Skeletal muscle satellite cell (primary cell): ENCODE measurements around the gene CTPS1. TPM values are rescaled to one million over a fixed set of nuclear protein-coding genes. Genes with fewer than 3 reads are reported as not detected.

Source experiments
- H3K27me3 ChIP-seq: 2 replicates; pipeline ENCODE4 v1.7.0; 2013; ENCODE audit warnings: low read length; ENCODE audit not compliant: control insufficient read depth, insufficient read depth
- H3K36me3 ChIP-seq: 2 replicates; pipeline ENCODE4 v1.7.0; 2013; ENCODE audit warnings: mild to moderate bottlenecking, control low read depth, low read length; ENCODE audit not compliant: insufficient read depth
- H3K4me1 ChIP-seq: 2 replicates; pipeline ENCODE4 v1.7.0; 2013; ENCODE audit warnings: low read length; ENCODE audit not compliant: control insufficient read depth, insufficient read depth
- H3K4me2 ChIP-seq: 2 replicates; pipeline ENCODE4 v1.7.0; 2013; ENCODE audit warnings: mild to moderate bottlenecking, low read length
- H3K4me3 ChIP-seq: 2 replicates; pipeline ENCODE4 v1.7.0; 2013; ENCODE audit warnings: low read length
- H3K9ac ChIP-seq: 2 replicates; pipeline ENCODE4 v1.7.0; 2013; ENCODE audit warnings: mild to moderate bottlenecking, low read depth, low read length, moderate library complexity
- H3K9me3 ChIP-seq: replicated peaks from 2 replicates; pipeline ENCODE4 v1.7.0; 2013; ENCODE audit warnings: mild to moderate bottlenecking, control low read depth, low read length
- small RNA-seq: library from RNA; depleted of rRNA; stranded (forward); fragments of <200 nt; gene quantifications from one replicate; pipeline ENCODE3, GENCODE V24; 2012

The CTPS1 gene

GRCh38 chr1:41051022-41051421 lies 71.5 kb downstream of the CTPS1 start:
- Histone ChIP-seq H3K27me3 (no peaks in the 10 kb centered on the region), H3K4me1 (peaks cover 3% of the 10 kb centered on the region), H3K4me3 (no peak overlapping the region), H3K4me2 (no peak overlapping the region), H3K9me3 (no peaks in the 10 kb centered on the region), H3K9ac (no peak overlapping the region), H3K36me3 (peaks cover 39% of the 10 kb centered on the region)

- Histone ChIP-seq H3K4me1 (no peaks in the 10 kb centered on the region), H3K4me3 (no peak overlapping the region), H3K27me3 (no peaks in the 10 kb centered on the region), H3K9ac (no peak overlapping the region), H3K9me3 (no peaks in the 10 kb centered on the region), H3K36me3 (peaks cover 18% of the 10 kb centered on the region), H3K4me2 (no peak overlapping the region)
Observed at GRCh38 chr1:41053316-41053715, 73.8 kb downstream of the CTPS1 start.

- H3K4me2 ChIP-seq: no peak overlapping the region
- peaks cover 17% of the 10 kb centered on the region for H3K36me3 ChIP-seq
- no peak overlapping the region for H3K4me3 ChIP-seq
- H3K27me3 ChIP-seq: no peaks in the 10 kb centered on the region
- no peaks in the 10 kb centered on the region for H3K9me3 ChIP-seq
- H3K4me1 ChIP-seq: no peaks in the 10 kb centered on the region
- H3K9ac ChIP-seq: no peak overlapping the region
Observed at GRCh38 chr1:41056907-41057306, 77.4 kb downstream of the CTPS1 start.

Small RNA genes lying within 50 kb of the gene (small RNA-seq; reads per million reads assigned to genes)
- gene UBE2V1P8: not detected
